A172 (cell line): ENCODE measurements around the gene THRB. TPM values are rescaled to one million over a fixed set of nuclear protein-coding genes. Genes with fewer than 3 reads are reported as not detected.

Experiments used
- DNase-seq: peaks from one replicate; pipeline ENCODE4 v3.0.0-alpha.2; 2015; ENCODE audit warnings: low spot score
- total RNA-seq: library from RNA; depleted of rRNA; stranded (reverse); fragments of >200 nt; shearing (Covaris generic); gene quantifications from 2 replicates; pipeline ENCODE4 v1.2.3, GENCODE V29; 2014

THRB gene
- total RNA-seq, 1 experiment from 2014 or later = not detected

DNA sequence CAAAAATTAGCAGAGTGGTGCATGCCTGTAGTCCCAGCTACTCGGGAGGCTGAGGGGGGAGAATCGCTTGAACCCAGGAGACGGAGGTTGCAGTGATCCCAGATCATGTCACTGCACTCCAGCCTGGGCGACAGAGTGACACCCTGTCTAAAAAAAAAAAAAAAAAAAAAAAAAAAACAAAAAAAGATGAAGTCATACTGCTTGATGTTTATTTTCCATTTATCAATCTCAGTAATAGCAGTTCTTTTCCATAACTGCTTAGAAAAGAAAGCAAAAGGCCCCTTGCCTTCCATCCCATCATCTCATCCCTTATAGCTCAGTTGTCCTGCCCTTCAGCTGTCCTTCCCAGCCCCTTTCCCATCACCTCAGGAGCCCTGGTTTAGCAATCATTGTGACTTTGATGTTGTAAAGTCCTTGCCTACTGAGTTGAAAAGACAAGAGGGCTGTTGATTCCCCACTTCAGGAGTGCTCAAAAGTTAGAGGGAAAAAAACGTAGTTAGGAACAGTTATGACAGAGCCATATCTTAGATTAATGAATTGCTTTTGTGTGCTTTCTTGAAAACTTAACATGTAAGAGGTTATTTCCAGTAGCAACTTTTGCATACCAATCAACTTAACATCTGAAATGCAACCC, 18.0 kb upstream of the THRB start:
- no peak for DNase-seq

DNA sequence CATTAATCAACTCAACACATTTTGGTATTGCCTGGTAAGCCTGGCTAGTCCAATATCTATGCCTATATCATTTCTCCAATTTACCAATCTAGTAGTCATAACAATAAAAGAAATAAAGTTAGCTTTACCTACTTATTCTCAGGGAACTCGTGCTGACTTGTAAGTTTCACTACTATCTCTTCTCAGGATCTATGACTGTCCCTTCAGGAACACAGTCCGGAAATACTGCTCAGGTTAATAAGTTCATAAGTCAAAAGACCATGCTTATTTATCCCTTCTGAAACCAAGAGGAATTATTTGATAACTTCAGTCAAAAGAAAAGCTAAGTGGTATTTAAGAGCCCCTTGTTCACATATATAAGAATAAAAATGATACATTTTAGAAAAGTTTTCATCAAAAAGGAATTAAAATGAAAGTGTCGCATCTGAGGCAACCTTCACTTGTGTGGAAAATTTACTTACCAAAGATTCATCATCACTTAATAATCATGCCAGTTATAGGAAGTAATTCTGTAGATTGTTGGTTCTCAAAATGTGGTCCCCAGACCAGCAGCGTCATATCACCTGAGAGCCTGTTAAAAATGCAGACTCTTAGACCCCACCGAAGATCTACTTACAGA, 15.5 kb upstream of the THRB start:
- DNase-seq = no peak

DNA sequence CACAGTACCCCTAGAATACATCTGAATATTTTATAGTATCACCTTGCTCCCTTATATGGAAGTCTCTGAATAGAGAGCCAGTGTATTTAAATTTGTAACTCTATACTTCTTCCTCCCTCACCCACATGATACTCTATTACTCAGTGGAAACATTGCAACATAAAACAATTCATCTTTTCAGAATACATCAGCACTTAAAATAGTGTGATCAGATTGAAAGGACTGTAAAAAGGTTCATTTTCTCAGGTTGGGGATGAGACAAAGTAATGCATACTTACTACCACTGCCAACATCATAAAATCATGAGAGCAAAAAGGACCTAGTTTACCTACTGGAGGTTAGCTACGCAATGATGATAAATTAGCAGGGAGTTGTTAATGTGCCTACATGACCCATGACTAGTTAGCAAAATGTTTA, 13.8 kb upstream of the THRB start:
- DNase-seq = peak; percentile 28

DNA sequence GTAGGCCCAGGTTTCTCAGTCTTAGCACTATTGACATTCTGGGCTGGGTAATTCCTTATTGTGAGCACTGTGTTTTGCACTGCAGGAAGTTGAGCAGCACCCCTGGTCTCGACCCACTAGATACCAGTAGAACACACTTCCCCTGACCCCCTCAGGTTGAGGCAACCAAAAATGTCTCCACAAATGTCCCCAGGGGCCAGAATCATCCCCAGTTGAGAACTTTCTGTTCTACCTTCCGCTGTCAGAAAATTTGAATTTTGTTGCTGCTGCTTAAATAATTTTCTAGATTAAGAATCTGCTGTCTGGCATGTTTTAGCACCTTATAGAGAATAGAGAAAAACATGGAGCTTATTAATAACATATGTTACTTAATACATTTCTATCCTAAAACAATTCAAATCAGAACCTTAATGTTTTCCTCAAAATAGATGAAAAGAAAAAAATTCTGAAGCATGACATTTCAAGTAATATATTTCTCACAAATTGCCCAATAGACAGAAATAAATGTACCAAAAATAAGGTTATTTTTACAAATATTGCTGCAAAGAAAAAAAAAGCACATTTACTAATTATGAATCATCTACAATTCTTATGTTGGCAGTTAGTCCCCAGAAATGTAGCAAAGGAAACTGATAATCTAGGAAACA, 13.2 kb upstream of the THRB start:
- DNase-seq = no peak

DNA sequence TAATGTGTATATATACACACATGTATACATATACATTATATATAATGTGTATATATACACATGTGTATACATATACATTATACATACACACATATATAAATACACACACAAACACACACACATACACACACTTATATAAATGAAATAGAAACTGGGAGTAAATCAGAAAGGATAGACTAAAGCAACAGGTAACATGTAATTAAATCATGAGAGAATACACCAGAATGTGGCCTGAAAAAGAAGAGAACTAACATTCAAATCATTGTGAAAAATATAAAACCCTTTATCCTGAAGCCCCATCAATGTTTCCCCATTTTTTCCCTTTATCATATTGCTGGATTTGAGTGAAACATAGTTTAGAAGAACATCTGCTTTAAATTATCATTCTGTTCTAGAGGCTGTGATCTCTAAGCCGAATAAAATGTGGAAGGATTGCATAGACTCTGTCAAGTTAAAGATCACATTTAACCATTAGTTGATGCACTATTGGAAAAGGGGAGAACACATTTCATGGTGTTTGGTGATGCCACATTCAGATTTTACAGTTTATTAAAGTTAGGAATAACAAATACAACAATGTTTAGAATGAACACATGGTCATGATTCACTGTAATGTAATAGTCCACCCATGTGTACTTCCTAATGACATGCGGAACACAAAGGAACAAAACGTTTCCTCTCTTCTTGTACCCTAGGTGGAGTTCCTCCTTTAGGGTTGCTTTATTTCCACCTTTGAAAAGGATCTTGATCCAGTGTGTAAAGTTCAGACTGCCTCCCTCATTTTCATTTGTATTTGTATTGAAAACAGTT, 12.5 kb upstream of the THRB start:
- no peak for DNase-seq

DNA sequence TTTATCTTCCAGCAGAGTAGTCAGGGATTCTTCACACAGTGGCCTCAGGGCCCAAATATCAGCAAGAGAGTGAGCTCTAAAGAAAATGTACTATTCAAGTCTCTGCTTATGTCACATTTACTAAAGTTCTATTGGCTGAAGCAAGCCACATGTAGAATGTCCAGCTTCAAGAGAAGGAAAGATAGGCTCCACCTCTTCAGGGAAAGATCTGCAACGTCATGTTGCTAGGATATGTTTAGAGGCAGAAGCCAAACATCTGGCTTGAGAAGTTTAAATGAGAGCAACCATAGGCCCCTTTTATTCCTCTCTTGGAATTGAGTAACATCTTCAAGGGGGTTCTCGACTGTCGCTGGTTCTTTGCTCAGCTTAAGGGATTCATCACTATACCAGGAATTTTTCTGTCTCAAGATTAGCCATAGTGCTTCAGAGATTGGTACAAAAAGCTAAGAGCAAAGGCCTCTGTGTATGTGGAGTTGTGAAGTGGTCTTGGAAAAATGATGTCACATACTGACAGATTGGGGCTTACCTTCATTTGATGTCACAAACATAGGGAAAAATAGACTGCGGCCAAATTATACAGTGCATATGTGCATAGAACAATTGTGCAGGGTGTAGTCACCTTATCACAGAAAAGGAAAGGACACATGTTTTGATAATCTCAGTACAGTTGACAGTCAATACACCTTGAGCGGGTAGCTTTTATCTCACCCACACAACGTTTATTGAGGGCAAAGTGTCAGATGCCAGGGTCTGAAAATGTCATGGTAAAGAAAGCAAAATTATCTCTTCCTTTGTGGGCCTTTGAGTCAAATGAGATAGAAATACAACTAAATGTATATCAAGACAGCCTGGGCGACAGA, 11.3 kb upstream of the THRB start:
- DNase-seq = no peak

DNA sequence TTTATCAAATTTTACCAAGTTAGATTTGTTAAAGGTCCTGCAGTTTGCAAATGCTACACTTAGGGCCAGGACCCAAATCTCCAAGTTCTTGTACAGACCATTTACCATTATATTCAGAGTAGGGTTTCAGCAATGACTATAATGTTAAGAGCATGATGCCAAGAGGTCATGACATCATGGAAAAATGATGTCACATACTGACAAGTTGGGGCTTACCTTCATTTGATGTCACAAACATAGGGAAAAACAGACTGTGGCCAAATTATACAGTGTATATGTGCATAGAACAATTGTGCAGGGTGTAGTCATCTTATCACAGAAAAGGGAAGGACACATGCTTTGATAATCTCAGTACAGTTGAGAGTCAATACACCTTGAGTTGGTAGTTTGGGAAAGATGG, 10.1 kb upstream of the THRB start:
- no peak for DNase-seq

DNA sequence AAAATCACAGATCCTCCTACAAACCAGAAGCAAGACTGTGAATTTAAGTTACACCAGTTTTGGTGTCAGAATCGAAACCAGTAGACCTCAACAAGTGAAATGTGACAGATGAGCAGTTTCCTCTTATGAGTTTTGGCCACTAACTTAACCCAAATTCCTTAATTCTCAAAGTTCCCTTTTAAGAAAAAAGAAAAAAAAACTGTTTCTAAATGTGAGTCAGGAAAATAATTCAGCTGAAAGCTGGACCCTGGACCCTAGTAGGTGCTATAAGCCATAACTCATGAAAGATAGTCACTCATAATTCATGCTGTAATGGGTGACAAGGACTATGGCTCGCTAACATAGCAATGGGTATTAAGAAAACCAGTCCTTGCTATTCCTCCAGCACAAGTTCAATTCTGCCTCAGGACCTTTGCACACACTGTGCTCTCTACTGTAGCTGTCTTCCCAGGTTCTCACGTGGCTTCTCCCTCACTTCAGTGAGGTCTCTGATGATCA, 9.0 kb upstream of the THRB start:
- no peak for DNase-seq

DNA sequence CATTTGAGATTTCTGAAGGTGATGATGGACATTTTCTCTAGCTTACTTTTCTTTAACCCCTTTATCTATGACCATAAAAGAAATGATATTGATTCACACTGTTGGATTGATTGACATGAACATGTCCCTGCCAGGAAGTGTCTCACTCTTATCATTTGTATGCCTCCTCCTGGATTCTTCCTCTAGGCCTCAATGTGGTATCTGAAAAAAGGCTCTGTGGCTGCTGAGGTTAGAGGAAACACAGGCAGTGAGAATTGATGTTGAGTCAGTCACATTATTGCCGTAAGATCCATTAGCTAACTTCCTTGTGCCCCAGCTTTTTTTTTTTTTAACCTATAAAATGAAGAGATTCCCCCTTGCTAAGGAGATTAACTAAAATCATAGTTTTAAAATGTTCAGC, 8.0 kb upstream of the THRB start:
- no peak for DNase-seq

DNA sequence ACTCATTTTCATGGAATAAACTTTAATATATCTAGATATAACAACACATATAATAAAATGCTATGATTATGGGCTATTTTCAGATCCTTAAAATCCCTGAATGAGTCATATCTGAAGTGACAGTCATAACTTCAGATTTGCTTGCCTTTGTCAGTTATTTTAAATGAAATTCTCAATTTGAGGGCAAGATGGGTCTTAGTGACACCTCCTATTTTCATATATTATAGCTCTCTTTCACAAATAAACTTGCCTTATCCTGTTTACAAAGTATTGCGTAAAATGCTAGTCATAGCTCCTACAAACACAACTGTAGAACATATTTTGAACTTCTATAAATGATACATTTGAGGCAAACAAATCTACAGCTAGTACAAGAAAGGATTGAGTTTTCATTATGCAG, 6.2 kb upstream of the THRB start:
- DNase-seq = no peak

DNA sequence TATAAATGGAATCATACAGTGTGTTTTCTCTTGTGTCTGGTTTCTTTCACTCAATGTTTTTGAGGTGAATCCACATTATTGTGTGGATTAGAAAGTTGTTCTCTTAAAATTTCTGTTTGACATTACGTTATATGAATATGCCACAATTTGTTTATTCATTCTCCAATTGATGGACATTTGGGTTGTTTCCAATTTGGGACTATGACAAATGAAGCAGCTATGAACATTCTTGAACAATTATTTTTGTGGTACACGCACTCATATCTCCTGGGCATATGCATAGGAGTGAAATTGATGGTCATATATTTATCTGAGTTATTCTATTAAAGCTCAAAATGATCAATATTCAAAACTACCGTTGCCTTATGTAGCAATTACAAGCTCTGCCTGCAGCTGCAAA, 5.3 kb upstream of the THRB start:
- DNase-seq = no peak

DNA sequence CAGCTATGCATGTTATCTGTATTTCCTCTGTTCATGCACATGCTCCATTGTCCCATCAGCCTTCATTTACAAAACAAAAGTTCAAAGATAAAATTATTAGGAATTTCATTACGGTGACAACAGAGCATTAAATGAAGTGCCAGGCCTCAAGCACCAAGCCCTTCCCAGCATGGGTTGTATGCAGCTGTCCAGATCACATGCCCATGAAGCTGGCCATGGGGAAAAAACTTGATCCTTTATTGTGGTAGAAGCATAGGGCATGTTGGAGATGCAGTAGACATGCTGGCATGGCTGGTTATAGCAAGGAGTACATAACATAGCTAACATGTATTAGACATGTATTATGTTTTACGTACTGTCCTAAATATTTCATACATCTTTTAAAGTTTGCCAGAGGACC, 4.1 kb upstream of the THRB start:
- no peak for DNase-seq

DNA sequence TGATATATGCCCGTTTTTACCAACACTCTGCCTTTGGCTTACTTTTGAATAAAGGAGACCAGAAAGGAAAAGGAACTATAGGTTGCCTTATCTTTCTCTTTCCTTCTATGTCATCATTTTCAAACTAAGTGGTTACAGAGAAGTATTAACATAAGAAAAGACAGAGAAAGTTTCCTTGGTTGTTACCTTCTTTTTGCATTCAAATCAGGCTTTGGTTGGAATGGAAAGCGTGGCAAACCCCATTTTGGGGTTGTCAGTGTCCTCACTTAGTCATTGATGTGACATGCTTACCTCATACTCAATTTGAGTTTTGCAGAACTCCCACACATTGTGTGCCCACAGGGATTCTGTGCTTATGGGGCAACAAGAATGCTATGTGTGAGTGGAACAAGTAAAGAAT, 3.7 kb upstream of the THRB start:
- no peak for DNase-seq

DNA sequence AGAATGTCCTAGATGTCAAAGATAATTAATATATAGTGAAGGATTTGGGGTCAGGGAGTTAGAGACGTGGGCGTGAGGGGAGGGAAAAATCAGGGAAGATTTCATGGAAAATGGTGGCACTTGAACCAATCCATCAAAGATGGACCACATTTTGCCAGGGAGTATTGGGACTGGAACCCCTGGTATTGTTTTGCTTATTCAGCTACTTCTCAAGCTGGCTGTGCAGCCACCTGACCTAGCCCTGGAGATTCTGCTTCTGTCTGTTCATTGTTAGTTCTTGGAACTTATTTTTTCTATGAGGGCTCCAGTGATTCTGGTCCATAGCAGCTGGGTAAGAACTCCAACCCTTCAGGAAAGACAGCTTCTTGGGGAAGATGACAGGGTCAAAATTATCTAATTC, 3.3 kb upstream of the THRB start:
- DNase-seq = no peak

DNA sequence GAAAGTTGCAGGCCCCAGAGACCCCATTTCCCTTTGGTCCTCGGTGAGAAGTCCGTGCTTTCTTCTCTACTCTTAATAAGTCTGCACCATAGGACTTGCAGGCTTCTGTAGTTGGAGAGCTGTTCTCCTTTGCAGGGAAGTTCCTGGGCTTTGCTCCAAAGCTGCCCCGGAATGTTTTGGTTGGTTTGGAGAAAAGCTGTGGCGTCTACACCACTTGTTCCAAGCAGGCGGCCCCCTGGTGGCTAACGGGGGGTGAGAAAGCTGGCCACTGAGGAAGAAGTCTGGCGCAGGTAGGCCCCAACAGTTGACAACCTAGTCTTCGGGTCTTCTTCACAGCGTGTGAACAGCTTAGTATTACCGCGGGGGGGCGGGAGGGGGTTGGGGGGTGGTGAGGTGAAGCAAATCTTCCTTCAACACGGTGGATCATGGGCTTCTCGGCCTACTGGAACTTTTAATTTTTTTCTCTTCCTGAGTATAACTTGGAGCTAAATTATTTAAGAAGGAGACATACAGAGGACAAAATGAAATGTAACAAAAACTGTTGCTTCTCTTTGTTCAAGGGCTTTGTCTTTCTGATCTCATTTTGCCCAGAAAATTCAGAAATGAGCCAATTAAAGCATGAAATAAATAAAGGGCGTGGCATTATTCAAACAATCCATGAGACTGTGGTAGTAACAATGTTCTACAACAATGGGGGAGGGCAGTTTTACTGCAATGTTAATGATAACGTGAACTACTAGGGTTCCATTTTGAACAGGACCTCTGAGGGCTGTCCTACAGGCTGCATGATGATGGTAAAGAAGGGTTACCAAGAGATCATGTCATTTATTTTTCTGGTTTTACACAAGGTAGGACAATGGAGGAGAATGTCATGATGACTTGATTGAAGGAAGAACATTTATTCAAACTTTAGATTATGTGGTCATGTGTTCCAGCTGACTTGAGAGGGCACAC, 2.2 kb upstream of the THRB start:
- peak; percentile 16 for DNase-seq

DNA sequence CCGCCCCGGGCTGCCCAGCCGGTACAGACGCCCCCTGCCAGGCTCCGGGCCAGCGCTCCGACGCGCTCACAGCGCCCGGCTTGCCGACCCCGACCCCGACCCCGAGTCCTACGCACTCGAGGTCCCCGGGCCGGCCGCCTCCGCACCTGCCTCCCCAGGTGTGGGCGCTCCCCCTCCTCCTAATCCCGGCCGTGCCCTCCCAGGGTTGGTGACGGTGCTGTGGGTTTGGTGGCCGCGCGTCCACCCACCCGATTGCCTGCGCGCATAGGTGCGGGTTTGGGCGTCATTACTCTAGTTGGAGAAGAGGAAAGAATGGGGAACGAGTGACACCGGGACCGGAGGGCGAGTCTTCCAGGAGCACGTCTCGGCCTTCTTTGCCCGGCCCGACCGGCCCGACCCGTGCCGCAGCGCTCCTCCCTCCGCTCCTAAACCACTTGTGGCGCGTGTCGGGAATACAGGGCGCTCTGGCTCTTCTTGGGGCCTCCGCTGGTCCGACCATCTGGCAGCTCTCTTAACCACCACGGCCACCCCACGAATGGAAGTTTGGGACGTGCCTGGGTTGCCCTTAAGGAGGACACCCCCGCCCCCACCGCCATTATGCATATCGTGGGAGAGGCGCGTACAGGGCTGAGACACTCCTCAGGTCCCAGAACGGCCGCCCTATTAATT, 810 bp upstream of the THRB start:
- no peak for DNase-seq

DNA sequence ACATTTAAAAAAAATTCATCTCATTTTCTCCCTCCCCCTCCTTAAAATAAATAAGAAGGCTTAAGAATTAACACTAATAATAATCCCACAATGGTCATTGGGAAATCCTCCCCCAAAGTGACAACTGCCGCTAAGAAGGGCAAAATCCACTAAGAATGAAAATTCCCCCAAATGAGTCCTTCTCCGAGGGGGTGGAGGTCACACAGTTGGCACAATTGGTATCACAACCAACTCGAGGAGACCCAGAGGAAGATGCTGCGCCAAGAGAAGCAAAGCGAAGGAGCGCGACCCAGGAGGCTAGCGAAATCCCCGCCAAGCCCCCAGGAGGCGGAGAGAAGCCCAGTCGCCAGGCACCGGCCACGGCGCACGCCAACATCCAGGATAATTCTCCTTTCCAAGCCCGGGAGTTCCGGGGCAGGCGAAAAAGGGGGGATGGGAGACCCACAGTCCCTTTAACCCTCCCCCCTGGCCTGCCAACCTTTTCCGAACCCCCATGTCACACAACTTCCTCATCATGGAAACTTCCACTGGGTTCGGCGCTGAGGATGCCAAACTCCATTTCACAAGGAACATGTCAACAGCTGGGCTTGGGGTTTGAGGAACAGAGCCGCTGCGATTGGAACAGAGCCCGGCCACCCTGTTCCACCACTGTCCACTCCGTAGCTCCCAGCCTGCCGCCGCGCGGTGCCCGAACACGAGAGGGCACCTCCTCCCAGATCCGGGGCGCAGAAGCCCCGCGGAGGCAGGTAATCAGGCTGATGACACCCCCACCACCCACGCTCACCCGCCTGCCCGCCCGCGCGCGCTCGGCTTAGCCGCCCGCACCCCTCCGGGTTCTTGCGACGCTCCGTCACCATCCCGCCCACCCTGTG, 668 bp downstream of the THRB start:
- no peak for DNase-seq

DNA sequence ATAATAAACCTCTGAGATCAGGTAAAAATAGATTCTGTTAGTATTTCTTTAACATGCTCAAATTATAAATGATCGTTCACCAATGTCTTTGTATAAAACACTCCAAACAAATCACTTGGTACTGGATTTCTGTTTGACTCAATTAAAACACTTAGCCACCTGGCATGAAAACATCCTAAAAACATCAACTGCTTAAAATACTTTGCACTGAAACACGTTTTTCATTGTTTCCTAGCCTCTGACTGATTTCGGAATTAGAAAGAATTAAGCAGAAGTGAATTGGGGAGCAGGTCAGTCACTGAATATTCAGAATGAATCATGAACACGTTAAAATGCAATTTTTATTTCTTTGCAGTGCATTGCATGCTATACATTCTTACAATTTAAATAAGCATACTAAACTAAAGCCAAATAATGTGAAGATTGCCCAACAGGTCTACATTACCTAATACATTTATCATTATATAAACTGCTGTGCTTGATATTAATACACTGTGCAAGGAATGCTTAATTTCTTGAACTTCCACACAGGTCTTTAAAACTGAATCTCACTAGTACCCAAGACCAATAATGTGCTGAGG, 1.6 kb downstream of the THRB start:
- DNase-seq = no peak
